ENCODE measurements around the gene STIMATE.

Gene STIMATE

GRCh38 chr3:52915294-52915693 lies 17.9 kb upstream of the STIMATE start:
- H3K27me3 Mint-ChIP-seq (ENCODE audit: low read depth), result no peaks in the 10 kb centered on the region
- H3K27ac Mint-ChIP-seq, result no peak overlapping the region
- no peaks in the 10 kb centered on the region for H3K9me3 Mint-ChIP-seq
- H3K4me3 Mint-ChIP-seq, result no peak overlapping the region
- peaks cover 27% of the 10 kb centered on the region for H3K36me3 Mint-ChIP-seq (ENCODE audit: low read depth)
- no peak for TF ChIP-seq CTCF (IDR thresholded peaks at IDR 0.05; ENCODE audit: unreplicated experiment in 3 of 3)
- no peaks in the 10 kb centered on the region for H3K4me1 Mint-ChIP-seq

GRCh38 chr3:52912885-52913731 lies 15.8 kb upstream of the STIMATE start:
- TF ChIP-seq CTCF (IDR thresholded peaks at IDR 0.05; ENCODE audit: unreplicated experiment in 3 of 3), result no peak
- Mint-ChIP-seq H3K27me3 (ENCODE audit: low read depth) (no peaks in the 10 kb centered on the region), H3K4me1 (no peaks in the 10 kb centered on the region), H3K36me3 (ENCODE audit: low read depth) (peaks cover 14% of the 10 kb centered on the region), H3K4me3 (no peak overlapping the region), H3K9me3 (no peaks in the 10 kb centered on the region), H3K27ac (no peak overlapping the region)

- no peaks in the 10 kb centered on the region for H3K9me3 Mint-ChIP-seq
- H3K4me3 Mint-ChIP-seq, result no peak overlapping the region
- H3K27ac Mint-ChIP-seq, result no peak overlapping the region
- H3K36me3 Mint-ChIP-seq (ENCODE audit: low read depth), result peaks cover 4% of the 10 kb centered on the region
- H3K4me1 Mint-ChIP-seq, result no peaks in the 10 kb centered on the region
- no peak for TF ChIP-seq CTCF (IDR thresholded peaks at IDR 0.05; ENCODE audit: unreplicated experiment in 3 of 3)
- no peaks in the 10 kb centered on the region for H3K27me3 Mint-ChIP-seq (ENCODE audit: low read depth)
These were observed 13.5 kb upstream of the STIMATE start for GRCh38 chr3:52910823-52911222.

GRCh38 chr3:52907497-52907896 lies 10.1 kb upstream of the STIMATE start:
- no peaks in the 10 kb centered on the region for H3K4me1 Mint-ChIP-seq
- TF ChIP-seq CTCF (IDR thresholded peaks at IDR 0.05; ENCODE audit: unreplicated experiment in 3 of 3), result no peak
- no peaks in the 10 kb centered on the region for H3K9me3 Mint-ChIP-seq
- no peak overlapping the region for H3K27ac Mint-ChIP-seq
- H3K27me3 Mint-ChIP-seq (ENCODE audit: low read depth), result no peaks in the 10 kb centered on the region
- no peak overlapping the region for H3K4me3 Mint-ChIP-seq
- peaks cover 6% of the 10 kb centered on the region for H3K36me3 Mint-ChIP-seq (ENCODE audit: low read depth)

GRCh38 chr3:52904552-52904951 lies 7.2 kb upstream of the STIMATE start:
- Mint-ChIP-seq H3K4me3 (no peak overlapping the region), H3K27ac (no peak overlapping the region)

More at GRCh38 chr3:52904552-52904951, 7.2 kb upstream of the STIMATE start:
- Mint-ChIP-seq H3K27me3 (ENCODE audit: low read depth) (no peaks in the 10 kb centered on the region), H3K4me1 (no peaks in the 10 kb centered on the region), H3K36me3 (ENCODE audit: low read depth) (peaks cover 3% of the 10 kb centered on the region), H3K9me3 (no peaks in the 10 kb centered on the region)
- no peak for TF ChIP-seq CTCF (IDR thresholded peaks at IDR 0.05; ENCODE audit: unreplicated experiment in 3 of 3)

Data from nephron (organoid).